Natural killer cell (primary cell): ENCODE results near the gene CISD3. TPM values are rescaled to one million over a fixed set of nuclear protein-coding genes. Genes with fewer than 3 reads are reported as not detected.

ENCODE experiments used
- ATAC-seq, 3 donors: fragments of 150-1000 bp in 2 of 3; fragments of 200-7000 bp in 1 of 3; cut with Tn5 transposase; 1 replicate in 1 of 3; 2 replicates in 2 of 3; pipeline ENCODE4 v1.10.0; 2021; ENCODE audit warnings: mild to moderate bottlenecking in 2 of 3, moderate library complexity in 2 of 3
- DNase-seq, 2 donors: peaks; one replicate each; pipeline versions ENCODE4 v3.0.0 to v3.0.0-alpha.2; 2013 to 2021; ENCODE audit warnings: mixed read lengths in 1 of 2
- H3K27ac ChIP-seq: one replicate; pipeline ENCODE4 v1.5.1; 2013; ENCODE audit warnings: mild to moderate bottlenecking, low read length
- H3K27me3 ChIP-seq: one replicate; pipeline ENCODE4 v1.6.1; 2013; ENCODE audit warnings: low read length; ENCODE audit not compliant: control insufficient read depth, insufficient read depth
- H3K36me3 ChIP-seq: one replicate; pipeline ENCODE4 v1.6.1; 2013; ENCODE audit warnings: low read length; ENCODE audit not compliant: control insufficient read depth, insufficient read depth
- H3K4me1 ChIP-seq: one replicate; pipeline ENCODE4 v1.6.1; 2013; ENCODE audit warnings: low read length; ENCODE audit not compliant: control insufficient read depth, insufficient read depth
- H3K4me3 ChIP-seq: one replicate; pipeline ENCODE4 v1.5.1; 2013; ENCODE audit warnings: low read length
- H3K9me3 ChIP-seq: one replicate; pipeline ENCODE4 v1.6.1; 2013; ENCODE audit warnings: low read length; ENCODE audit not compliant: control insufficient read depth, insufficient read depth
- H3K27ac Mint-ChIP-seq, 2 donors: one replicate each; pipeline ENCODE4 v1.8.0; 2022; ENCODE audit warnings: mild to moderate bottlenecking in 2 of 2, mixed read lengths in 2 of 2, moderate library complexity in 1 of 2
- H3K27me3 Mint-ChIP-seq, 2 donors: one replicate each; pipeline ENCODE4 v1.8.0; 2022; ENCODE audit warnings: low read depth in 2 of 2, mixed read lengths in 2 of 2
- H3K36me3 Mint-ChIP-seq: one replicate; pipeline ENCODE4 v1.8.0; 2022; ENCODE audit warnings: mixed read lengths
- H3K4me1 Mint-ChIP-seq, 2 donors: one replicate each; pipeline ENCODE4 v1.8.0; 2022; ENCODE audit warnings: mixed read lengths in 2 of 2
- H3K4me3 Mint-ChIP-seq: one replicate; pipeline ENCODE4 v1.8.0; 2022; ENCODE audit warnings: mild to moderate bottlenecking, moderate library complexity, mixed read lengths
- H3K9me3 Mint-ChIP-seq, 2 donors: one replicate each; pipeline ENCODE4 v1.8.0; 2022; ENCODE audit warnings: mixed read lengths in 2 of 2
- CTCF ChIP-seq: fragments of 200-600 bp; IDR thresholded peaks from one replicate; pipeline ENCODE4 v1.8.0; 2022; ENCODE audit warnings: antibody characterized with exemption
- WGBS: methylation state at CpG from one replicate; pipeline ENCODE4 v1.1.7; 2013; ENCODE audit warnings: missing lambda C conversion rate; ENCODE audit not compliant: insufficient coverage; 5-methylcytosine and 5-hydroxymethylcytosine counted together
- intact Hi-C: fragments of 100-400 bp; cut with micrococcal nuclease; formaldehyde crosslinking; loops from one replicate; pipeline ENCODE4 v1.14.2; 2022
- total RNA-seq, 4 donors: library from RNA; stranded (reverse); fragments of 120-200 nt in 1 of 4; gene quantifications; one replicate each; pipeline versions ENCODE4 v1.2.3 to v1.2.4, GENCODE V29; 2013 to 2022

Gene CISD3
- total RNA-seq, 3 donors from 2014 or later (not counting 1 experiment from before 2014, with no cell fraction given) = 32.6 to 37.4 (median 33.9) TPM

- Histone ChIP-seq H3K9me3 (no peaks in the 10 kb centered on the region), H3K4me1 (peaks cover 23% of the 10 kb centered on the region), H3K36me3 (peaks cover 77% of the 10 kb centered on the region), H3K27ac (no peak overlapping the region), H3K4me3 (no peak overlapping the region), H3K27me3 (no peaks in the 10 kb centered on the region)
- DNase-seq = no peak
- 96% methylated on average over 28 of the region's 29 CpGs for WGBS
- TF ChIP-seq CTCF = no peak
- Mint-ChIP-seq H3K9me3 (no peaks in the 10 kb centered on the region), H3K27me3 (no peaks in the 10 kb centered on the region), H3K4me1 (peaks cover 36 to 47% of the 10 kb centered on the region in 2 donors), H3K4me3 (no peak overlapping the region), H3K27ac (peak overlapping the region; percentile 53 to 61), H3K36me3 (no peaks in the 10 kb centered on the region)
- no peak for ATAC-seq
- intact Hi-C loops = no loop called here
Observed at GRCh38 chr17:38719289-38719942, 10.7 kb upstream of the CISD3 start.

GRCh38 chr17:38719943-38720641, 10.0 kb upstream of the CISD3 start:
- Histone ChIP-seq H3K27me3 (no peaks in the 10 kb centered on the region), H3K9me3 (no peaks in the 10 kb centered on the region), H3K27ac (no peak overlapping the region), H3K4me1 (peaks cover 30% of the 10 kb centered on the region), H3K4me3 (no peak overlapping the region), H3K36me3 (peaks cover 76% of the 10 kb centered on the region)
- ATAC-seq (no peak), DNase-seq (no peak)
- Mint-ChIP-seq H3K27ac (no peak overlapping the region), H3K9me3 (no peaks in the 10 kb centered on the region), H3K4me1 (peaks cover 36 to 54% of the 10 kb centered on the region in 2 donors), H3K4me3 (no peak overlapping the region), H3K27me3 (no peaks in the 10 kb centered on the region), H3K36me3 (no peaks in the 10 kb centered on the region)
- intact Hi-C loops = no loop called here
- TF ChIP-seq CTCF = no peak
- 88% methylated on average over 36 of the region's 39 CpGs for WGBS

- peaks cover 38% of the 10 kb centered on the region for H3K4me1 ChIP-seq
- no peak overlapping the region for H3K27ac ChIP-seq
- no peak overlapping the region for H3K4me3 ChIP-seq
- H3K9me3 Mint-ChIP-seq = no peaks in the 10 kb centered on the region
- peaks cover 68% of the 10 kb centered on the region for H3K36me3 ChIP-seq
- peak overlapping the region; percentile 80 to 86 for H3K27ac Mint-ChIP-seq
- no peaks in the 10 kb centered on the region for H3K36me3 Mint-ChIP-seq
- no peaks in the 10 kb centered on the region for H3K9me3 ChIP-seq
- H3K4me1 Mint-ChIP-seq = peaks cover 45 to 55% of the 10 kb centered on the region in 2 donors
- H3K27me3 ChIP-seq = no peaks in the 10 kb centered on the region
- ATAC-seq = no peak
- H3K27me3 Mint-ChIP-seq = no peaks in the 10 kb centered on the region
- intact Hi-C loops = no loop called here
- no peak for TF ChIP-seq CTCF
- no peak for DNase-seq
- H3K4me3 Mint-ChIP-seq = no peak overlapping the region
- 90% methylated on average over 6 of the region's 6 CpGs for WGBS
Observed at GRCh38 chr17:38720941-38721340, 9.2 kb upstream of the CISD3 start.
